HCT116 (cell line): ENCODE data around the gene LSM2. TPM values are rescaled to one million over a fixed set of nuclear protein-coding genes. Genes with fewer than 3 reads are reported as not detected.

Experiments used
- ATAC-seq: fragments of 200-7000 bp; cut with Tn5 transposase; 2 replicates; pipeline ENCODE4 v1.9.1; 2020; ENCODE audit warnings: mild to moderate bottlenecking, moderate library complexity
- BruUV-seq: library from RNA; stranded (reverse); fragments of 400-500 nt; replicated peaks from 2 replicates; lab custom pipeline; 2021; lab: Mats Ljungman, UMichigan
- CTCF ChIA-PET: fragments of 300-600 bp; sonication (Branson Sonifier 250); formaldehyde crosslinking; loops from one replicate; lab custom pipeline; 2021; ENCODE audit warnings: antibody characterized with exemption; lab: Charles Lee
- POLR2A ChIA-PET: fragments of 300-600, 350-600 bp; sonication (Branson Sonifier 250); formaldehyde crosslinking; loops from one replicate; lab custom pipeline; 2021; ENCODE audit warnings: antibody characterized with exemption; lab: Charles Lee
- RAD21 ChIA-PET, 2 experiments: fragments of 300-600 bp; sonication (Branson Sonifier 250); formaldehyde crosslinking; loops; one replicate each; lab custom pipeline; 2023; ENCODE audit warnings: low total read pairs in 2 of 2; ENCODE audit not compliant: uncharacterized antibody in 2 of 2, unreplicated experiment in 2 of 2, low non-redundant PET in 1 of 2; lab: Charles Lee
- DNase-seq: peaks from one replicate; pipeline ENCODE4 v3.0.0-alpha.2; 2010; ENCODE audit warnings: low read depth, low spot score
- H2AFZ ChIP-seq: fragments of 200-600 bp; shearing (Covaris generic), sonication (generic); 2 replicates; pipeline ENCODE4 v1.6.1; 2017; ENCODE audit warnings: low read depth, mixed run types, mixed read lengths, antibody characterized with exemption, low read length; ENCODE audit not compliant: poor library complexity, severe bottlenecking
- H3K27ac ChIP-seq: 2 replicates; pipeline ENCODE4 v1.5.1; 2012; ENCODE audit warnings: low read depth, low read length
- H3K27me3 ChIP-seq: fragments of 200-600 bp; sonication (generic); 2 replicates; pipeline ENCODE4 v1.6.1; 2016; ENCODE audit warnings: mixed run types, low read length, mixed read lengths; ENCODE audit not compliant: insufficient read depth
- H3K36me3 ChIP-seq, 2 experiments: fragments of 200-500 bp in 1 of 2; fragments of 200-600 bp in 1 of 2; sonication (Bioruptor generic) in 1 of 2; sonication (generic) in 1 of 2; 2 replicates each; pipeline versions ENCODE4 v1.5.1 to v1.6.1; 2014 to 2016; ENCODE audit warnings: low read length in 2 of 2, inconsistent platforms in 1 of 2, mixed read lengths in 1 of 2, mixed run types in 1 of 2; ENCODE audit not compliant: insufficient read depth in 2 of 2, control insufficient read depth in 1 of 2
- H3K4me1 ChIP-seq, 2 experiments: fragments of 200-600 bp in 1 of 2; sonication (generic) in 1 of 2; 2 replicates each; pipeline versions ENCODE4 v1.5.1 to v1.6.1; 2012 to 2017; ENCODE audit warnings: low read length in 2 of 2, inconsistent platforms in 1 of 2, mild to moderate bottlenecking in 1 of 2, mixed read lengths in 1 of 2, mixed run types in 1 of 2, moderate library complexity in 1 of 2; ENCODE audit not compliant: insufficient read depth in 2 of 2, control insufficient read depth in 1 of 2
- H3K4me2 ChIP-seq: fragments of 200-600 bp; sonication (generic); 2 replicates; pipeline ENCODE4 v1.6.1; 2017; ENCODE audit warnings: mixed run types, low read length, mixed read lengths
- H3K4me3 ChIP-seq, 2 experiments: fragments of 200-600 bp in 1 of 2; sonication (generic) in 1 of 2; replicated peaks in 1 of 2; 2 replicates each; pipeline ENCODE4 v1.5.1; 2011 to 2016; ENCODE audit warnings: low read length in 2 of 2, control low read depth in 1 of 2, low read depth in 1 of 2, mild to moderate bottlenecking in 1 of 2, mixed read lengths in 1 of 2, mixed run types in 1 of 2
- H3K79me2 ChIP-seq: fragments of 200-600 bp; sonication (generic); 2 replicates; pipeline ENCODE4 v1.6.1; 2017; ENCODE audit warnings: mild to moderate bottlenecking, mixed run types, low read length, moderate library complexity, mixed read lengths; ENCODE audit not compliant: insufficient read depth
- H3K9ac ChIP-seq: fragments of 200-600 bp; sonication (generic); 2 replicates; pipeline ENCODE4 v1.6.1; 2016; ENCODE audit warnings: low read length, mixed read lengths
- H3K9me2 ChIP-seq: fragments of 200-600 bp; sonication (generic), shearing (Covaris generic); 2 replicates; pipeline ENCODE4 v1.6.1; 2017; ENCODE audit warnings: mixed run types, mild to moderate bottlenecking, moderate library complexity; ENCODE audit not compliant: insufficient read depth
- H3K9me3 ChIP-seq, 2 experiments: fragments of 200-500 bp in 1 of 2; fragments of 200-600 bp in 1 of 2; sonication (Bioruptor generic) in 1 of 2; sonication (generic) in 1 of 2; 2 replicates each; pipeline ENCODE4 v1.6.1; 2014 to 2017; ENCODE audit warnings: low read length in 2 of 2, mixed read lengths in 2 of 2, inconsistent platforms in 1 of 2, low read depth in 1 of 2, mild to moderate bottlenecking in 1 of 2, mixed run types in 1 of 2, moderate library complexity in 1 of 2; ENCODE audit not compliant: control insufficient read depth in 1 of 2, insufficient read depth in 1 of 2
- H4K20me1 ChIP-seq: fragments of 200-600 bp; sonication (generic), shearing (Covaris generic); 2 replicates; pipeline ENCODE4 v1.6.1; 2017; ENCODE audit warnings: mixed run types, mild to moderate bottlenecking, moderate library complexity; ENCODE audit not compliant: insufficient read depth
- ELF1 ChIP-seq: IDR thresholded peaks from 2 replicates; pipeline ENCODE4 v1.6.1; 2012; ENCODE audit warnings: low read depth, borderline replicate concordance
- EZH2 ChIP-seq: fragments of 200-600 bp; sonication (generic); IDR thresholded peaks from 2 replicates; pipeline ENCODE4 v1.6.1; 2017; ENCODE audit warnings: antibody characterized with exemption, mixed run types
- EZH2phosphoT487 ChIP-seq: fragments of 200-600 bp; IDR thresholded peaks from 2 replicates; pipeline ENCODE4 v1.6.1; 2018; ENCODE audit warnings: antibody characterized with exemption, borderline replicate concordance
- FOSL1 ChIP-seq: IDR thresholded peaks from 2 replicates; pipeline ENCODE4 v1.6.1; 2012; ENCODE audit warnings: low read depth
- JUND ChIP-seq: IDR thresholded peaks from 2 replicates; pipeline ENCODE4 v1.6.1; 2012
- MAX ChIP-seq: IDR thresholded peaks from 2 replicates; pipeline ENCODE4 v1.6.1; 2012
- POLR2AphosphoS5 ChIP-seq: IDR thresholded peaks from 2 replicates; pipeline ENCODE4 v1.6.1; 2011; ENCODE audit warnings: mild to moderate bottlenecking, low read depth, low read length, moderate library complexity
- RAD21 ChIP-seq: IDR thresholded peaks from 2 replicates; pipeline ENCODE4 v1.6.1; 2012; ENCODE audit warnings: low read depth, mild to moderate bottlenecking
- SP1 ChIP-seq: IDR thresholded peaks from 2 replicates; pipeline ENCODE4 v1.6.1; 2012; ENCODE audit warnings: low read depth
- SRF ChIP-seq: IDR thresholded peaks from 2 replicates; pipeline ENCODE4 v1.6.1; 2012; ENCODE audit warnings: low read depth
- TCF7L2 ChIP-seq: IDR thresholded peaks from 2 replicates; pipeline ENCODE4 v1.7.0; 2011; ENCODE audit warnings: borderline replicate concordance, inconsistent platforms; ENCODE audit not compliant: insufficient read depth, insufficient read length; ENCODE audit errors: extremely low read depth
- YY1 ChIP-seq: IDR thresholded peaks from 2 replicates; pipeline ENCODE4 v1.6.1; 2011; ENCODE audit warnings: low read length, low read depth, moderate library complexity, mild to moderate bottlenecking; ENCODE audit not compliant: insufficient replicate concordance; ENCODE audit errors: extremely low read depth
- ZBTB33 ChIP-seq: IDR thresholded peaks from 2 replicates; pipeline ENCODE4 v1.6.1; 2011; ENCODE audit warnings: mild to moderate bottlenecking, low read length, moderate library complexity; ENCODE audit not compliant: insufficient replicate concordance; ENCODE audit errors: extremely low read depth
- ZFX ChIP-seq: fragments of 450-650 bp; IDR thresholded peaks from 2 replicates; pipeline ENCODE4 v1.6.1; 2017
- intact Hi-C: fragments of 100-400 bp; cut with micrococcal nuclease; formaldehyde crosslinking; loops from 2 replicates; pipeline ENCODE4 v1.10.0; 2022
- total RNA-seq: library from RNA; stranded (reverse); gene quantifications from one replicate; pipeline ENCODE4 v1.2.1, GENCODE V29; 2021; ENCODE audit not compliant: unreplicated experiment
- TF ChIP-seq, protein P1 (sequence below): IDR thresholded peaks from 2 replicates; pipeline ENCODE4 v1.6.1; 2012

Gene LSM2
- total RNA-seq, 1 experiment from 2014 or later: 89.7 TPM

- no TSS peak for BruUV-seq
- no peak overlapping the region for H2AFZ ChIP-seq
- POLR2A ChIA-PET: interaction anchor here (1.2 kb wide), 1 partner anchor 28 kb away, joined by 3 read pairs; the partner anchor contains the start of gene LSM2
- H3K79me2 ChIP-seq: no peaks in the 10 kb centered on the region; the same call in 1 of the 2 replicates
- H3K4me3 ChIP-seq: no peak overlapping the region
- no peak overlapping the region for H3K4me2 ChIP-seq
- TF ChIP-seq SP1: no peak
- no peak for TF ChIP-seq FOSL1
- TF ChIP-seq TCF7L2: no peak
- no peak for TF ChIP-seq POLR2AphosphoS5
- TF ChIP-seq ZBTB33: no peak
- no peak for TF ChIP-seq EZH2phosphoT487
- TF ChIP-seq JUND: no peak
- TF ChIP-seq ZFX: no peak
- TF ChIP-seq, protein P1, sequence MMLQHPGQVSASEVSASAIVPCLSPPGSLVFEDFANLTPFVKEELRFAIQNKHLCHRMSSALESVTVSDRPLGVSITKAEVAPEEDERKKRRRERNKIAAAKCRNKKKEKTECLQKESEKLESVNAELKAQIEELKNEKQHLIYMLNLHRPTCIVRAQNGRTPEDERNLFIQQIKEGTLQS: no peak
- TF ChIP-seq ELF1: no peak
- no peak for TF ChIP-seq MAX
- TF ChIP-seq EZH2: no peak
- TF ChIP-seq SRF: no peak
- no peak for TF ChIP-seq YY1
- no peak for TF ChIP-seq RAD21
- no peaks in the 10 kb centered on the region for H4K20me1 ChIP-seq
- intact Hi-C loops: no loop called here
- no peaks in the 10 kb centered on the region for H3K27me3 ChIP-seq
- H3K4me1 ChIP-seq: peaks cover 34 to 43% of the 10 kb centered on the region in 2 experiments
- CTCF ChIA-PET: no interaction called here
- no peaks in the 10 kb centered on the region for H3K9me2 ChIP-seq
- H3K27ac ChIP-seq: peak overlapping the region; percentile 32; the same call in 1 of the 2 replicates
- H3K9me3 ChIP-seq: no peaks in the 10 kb centered on the region
- no peak for DNase-seq
- H3K36me3 ChIP-seq: peaks cover 15 to 43% of the 10 kb centered on the region in 2 experiments
- no peak for ATAC-seq
- H3K9ac ChIP-seq: no peak overlapping the region
- RAD21 ChIA-PET: no interaction called here
Measured at GRCh38 chr6:31778999-31779885, 27.5 kb downstream of the LSM2 start.
